Activated B cell treated with CpG ODN at 0.5 μM for 24 hours (primary cell): Measurements from ENCODE around the gene TMEFF2. TPM values are rescaled to one million over a fixed set of nuclear protein-coding genes. Genes with fewer than 3 reads are reported as not detected.

Experiments used
- ATAC-seq: fragments of 200-7000 bp; cut with Tn5 transposase; one replicate; pipeline ENCODE4 v1.10.0; 2021; ENCODE audit warnings: low read depth, mild to moderate bottlenecking, moderate library complexity
- CTCF ChIA-PET: fragments of 350-600 bp; sonication (Branson Sonifier 250); formaldehyde crosslinking; loops from one replicate; lab custom pipeline; 2021; ENCODE audit warnings: antibody characterized with exemption; lab: Charles Lee
- POLR2A ChIA-PET: fragments of 350-600 bp; sonication (Branson Sonifier 250); formaldehyde crosslinking; loops from one replicate; lab custom pipeline; 2021; ENCODE audit warnings: antibody characterized with exemption; lab: Charles Lee
- DNase-seq: peaks from one replicate; pipeline ENCODE4 v3.0.0; 2022
- H3K27ac Mint-ChIP-seq: one replicate; pipeline ENCODE4 v1.8.0; 2020; ENCODE audit warnings: mixed read lengths
- H3K27me3 Mint-ChIP-seq: one replicate; pipeline ENCODE4 v1.8.0; 2021; ENCODE audit warnings: mixed read lengths
- H3K36me3 Mint-ChIP-seq: one replicate; pipeline ENCODE4 v1.8.0; 2021; ENCODE audit warnings: low read depth, mixed read lengths
- H3K4me1 Mint-ChIP-seq: one replicate; pipeline ENCODE4 v1.8.0; 2021; ENCODE audit warnings: mixed read lengths
- H3K4me3 Mint-ChIP-seq: one replicate; pipeline ENCODE4 v1.8.0; 2020; ENCODE audit warnings: mild to moderate bottlenecking, mixed read lengths
- H3K9me3 Mint-ChIP-seq: one replicate; pipeline ENCODE4 v1.8.0; 2020; ENCODE audit warnings: mixed read lengths
- CTCF ChIP-seq: fragments of 200-600 bp; IDR thresholded peaks from one replicate; pipeline ENCODE4 v1.8.0; 2022; ENCODE audit warnings: antibody characterized with exemption, mild to moderate bottlenecking
- intact Hi-C: fragments of 100-400 bp; cut with micrococcal nuclease; formaldehyde crosslinking; loops from one replicate; pipeline ENCODE4 v1.15.1; 2024
- total RNA-seq: library from RNA; stranded (reverse); gene quantifications from 2 replicates; pipeline ENCODE4 v1.2.3, GENCODE V29; 2022

Gene TMEFF2
- total RNA-seq, 1 donor from 2014 or later: not detected

- no peaks in the 10 kb centered on the region for H3K27me3 Mint-ChIP-seq
- no peaks in the 10 kb centered on the region for H3K36me3 Mint-ChIP-seq
- no peaks in the 10 kb centered on the region for H3K4me1 Mint-ChIP-seq
- no peak for TF ChIP-seq CTCF
- CTCF ChIA-PET: no interaction called here
- no peak overlapping the region for H3K27ac Mint-ChIP-seq
- ATAC-seq (no peak), DNase-seq (no peak)
- H3K9me3 Mint-ChIP-seq: no peaks in the 10 kb centered on the region
- H3K4me3 Mint-ChIP-seq: no peak overlapping the region
- POLR2A ChIA-PET: no interaction called here
- intact Hi-C loops: no loop called here
Measured at GRCh38 chr2:192072261-192072660, 122.5 kb downstream of the TMEFF2 start.

DNA sequence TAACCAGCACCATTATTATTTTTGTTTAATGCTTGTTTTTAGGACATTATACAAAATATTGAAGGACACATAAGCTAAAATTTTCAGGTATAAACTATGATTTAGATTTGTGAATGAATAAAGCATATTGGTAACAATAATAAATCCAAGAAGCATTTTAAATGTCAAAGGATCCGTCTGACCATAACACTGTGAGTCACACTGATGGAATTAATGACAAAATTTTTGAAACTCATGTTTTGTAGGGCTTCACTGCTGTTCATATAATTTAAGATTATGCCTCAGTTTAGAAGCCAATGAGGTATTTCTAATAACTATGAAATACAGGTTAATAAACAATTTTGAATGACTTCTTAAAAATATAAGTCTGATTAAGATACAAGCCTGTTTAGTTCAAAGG lies 124.6 kb downstream of the TMEFF2 start:
- ChIA-PET POLR2A (no interaction called here), CTCF (no interaction called here)
- Mint-ChIP-seq H3K4me1 (no peaks in the 10 kb centered on the region), H3K9me3 (no peaks in the 10 kb centered on the region), H3K36me3 (no peaks in the 10 kb centered on the region), H3K4me3 (no peak overlapping the region), H3K27ac (no peak overlapping the region), H3K27me3 (no peaks in the 10 kb centered on the region)
- TF ChIP-seq CTCF: no peak
- intact Hi-C loops: no loop called here
- DNase-seq (no peak), ATAC-seq (no peak)

- H3K4me1 Mint-ChIP-seq: no peaks in the 10 kb centered on the region
- ChIA-PET CTCF (no interaction called here), POLR2A (no interaction called here)
- no peak overlapping the region for H3K27ac Mint-ChIP-seq
- intact Hi-C loops: no loop called here
- no peaks in the 10 kb centered on the region for H3K36me3 Mint-ChIP-seq
- no peak for TF ChIP-seq CTCF
- ATAC-seq (no peak), DNase-seq (no peak)
- no peaks in the 10 kb centered on the region for H3K27me3 Mint-ChIP-seq
- H3K9me3 Mint-ChIP-seq: no peaks in the 10 kb centered on the region
- no peak overlapping the region for H3K4me3 Mint-ChIP-seq
Measured at GRCh38 chr2:192069417-192069816, 125.3 kb downstream of the TMEFF2 start.

DNA sequence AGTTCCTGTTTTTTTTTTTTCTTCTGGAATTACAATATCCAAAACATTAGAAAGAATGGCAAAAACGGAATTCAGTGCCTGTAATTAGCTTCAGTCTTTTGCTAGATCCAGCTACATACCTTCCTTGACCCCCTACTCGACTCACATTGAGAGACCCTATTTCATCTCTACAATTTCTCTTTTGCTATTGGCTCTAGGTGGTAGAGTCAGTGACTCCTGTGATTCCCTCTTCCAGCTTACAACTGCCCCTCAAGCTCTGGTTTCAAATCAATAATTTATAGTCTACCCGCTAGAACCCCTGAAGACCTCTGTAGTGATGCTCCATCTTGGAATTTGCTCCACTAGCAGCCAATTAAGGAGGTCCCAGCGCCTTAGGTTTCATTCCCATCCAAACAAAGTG lies 125.8 kb downstream of the TMEFF2 start:
- Mint-ChIP-seq H3K27ac (no peak overlapping the region), H3K36me3 (no peaks in the 10 kb centered on the region), H3K9me3 (no peaks in the 10 kb centered on the region), H3K4me3 (no peak overlapping the region), H3K27me3 (no peaks in the 10 kb centered on the region), H3K4me1 (no peaks in the 10 kb centered on the region)
- DNase-seq: no peak
- TF ChIP-seq CTCF: no peak
- ChIA-PET POLR2A (no interaction called here), CTCF (no interaction called here)
- intact Hi-C loops: no loop called here
- ATAC-seq: no peak

DNA sequence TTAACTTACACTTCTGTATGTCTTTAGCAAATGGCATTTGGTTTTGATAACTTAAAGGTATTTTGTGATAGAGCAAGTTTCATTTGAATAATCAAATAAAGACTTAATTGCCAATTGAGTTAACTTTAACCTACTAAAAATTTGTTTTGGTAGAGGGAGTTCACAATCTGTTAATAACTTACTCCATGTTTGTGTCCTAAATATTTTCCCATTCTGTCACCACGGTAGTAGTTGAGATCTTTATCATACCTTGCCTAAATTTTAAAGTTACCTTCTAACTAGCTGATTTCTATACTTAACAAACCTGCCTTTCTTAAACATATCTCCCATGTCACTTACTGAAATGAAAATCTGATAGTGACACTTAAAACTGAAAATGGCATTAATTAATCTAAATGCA lies 127.1 kb downstream of the TMEFF2 start:
- Mint-ChIP-seq H3K4me3 (no peak overlapping the region), H3K36me3 (no peaks in the 10 kb centered on the region), H3K27ac (no peak overlapping the region), H3K9me3 (no peaks in the 10 kb centered on the region), H3K4me1 (no peaks in the 10 kb centered on the region), H3K27me3 (no peaks in the 10 kb centered on the region)
- no peak for TF ChIP-seq CTCF
- no peak for ATAC-seq
- ChIA-PET POLR2A (no interaction called here), CTCF (no interaction called here)
- intact Hi-C loops: no loop called here
- DNase-seq: no peak
